ENCODE data around the gene PSMG3.
"Not testable (repeated sequence)": the region's sequence is repeated elsewhere in the genome, so short reads cannot be mapped to it uniquely, and the experiment has no call there.

Gene PSMG3

GRCh38 chr7:1596181-1597043 is 26.6 kb upstream of the PSMG3 start:
- no peak for DNase-seq (ENCODE audit: low read depth, low spot score)

GRCh38 chr7:1595636-1596035 is 25.8 kb upstream of the PSMG3 start:
- no peak for DNase-seq (ENCODE audit: low read depth, low spot score)

GRCh38 chr7:1595027-1595426 is 25.2 kb upstream of the PSMG3 start:
- no peak for DNase-seq (ENCODE audit: low read depth, low spot score)

- DNase-seq (ENCODE audit: low read depth, low spot score) = no peak
Measured at GRCh38 chr7:1593904-1594421, 24.1 kb upstream of the PSMG3 start.

- no peak for DNase-seq (ENCODE audit: low read depth, low spot score)
Measured at GRCh38 chr7:1593091-1593866, 23.4 kb upstream of the PSMG3 start.

- DNase-seq (ENCODE audit: low read depth, low spot score) = no peak
Measured at GRCh38 chr7:1592299-1592871, 22.6 kb upstream of the PSMG3 start.

- DNase-seq (ENCODE audit: low read depth, low spot score) = no peak
Measured at GRCh38 chr7:1591876-1592275, 22.0 kb upstream of the PSMG3 start.

GRCh38 chr7:1591396-1591795 is 21.6 kb upstream of the PSMG3 start:
- no peak for DNase-seq (ENCODE audit: low read depth, low spot score)

- no peak for DNase-seq (ENCODE audit: low read depth, low spot score)
Measured at GRCh38 chr7:1590887-1591286, 21.1 kb upstream of the PSMG3 start.

- DNase-seq (ENCODE audit: low read depth, low spot score) = no peak
Measured at GRCh38 chr7:1590476-1590875, 20.6 kb upstream of the PSMG3 start.

- DNase-seq (ENCODE audit: low read depth, low spot score) = no peak
Measured at GRCh38 chr7:1588978-1589377, 19.1 kb upstream of the PSMG3 start.

- no peak for DNase-seq (ENCODE audit: low read depth, low spot score)
Measured at GRCh38 chr7:1587738-1588137, 17.9 kb upstream of the PSMG3 start.

- no peak for DNase-seq (ENCODE audit: low read depth, low spot score)
Measured at GRCh38 chr7:1586827-1587705, 17.2 kb upstream of the PSMG3 start.

- no peak for DNase-seq (ENCODE audit: low read depth, low spot score)
Measured at GRCh38 chr7:1586126-1586826, 16.4 kb upstream of the PSMG3 start.

- DNase-seq (ENCODE audit: low read depth, low spot score) = no peak
Measured at GRCh38 chr7:1585142-1585981, 15.5 kb upstream of the PSMG3 start.

- no peak for DNase-seq (ENCODE audit: low read depth, low spot score)
Measured at GRCh38 chr7:1584700-1585099, 14.9 kb upstream of the PSMG3 start.

- not testable (repeated sequence) for DNase-seq (ENCODE audit: low read depth, low spot score)
Measured at GRCh38 chr7:1583241-1583930, 13.6 kb upstream of the PSMG3 start.

GRCh38 chr7:1580422-1581030 is 10.7 kb upstream of the PSMG3 start:
- no peak for DNase-seq (ENCODE audit: low read depth, low spot score)

All from iPS DF 19.7 (cell line).